Activated naive CD4-positive, alpha-beta T cell treated with anti-CD3 and anti-CD28 coated beads, Interleukin-2, amount 50 U/mL, for 72 hours (primary cell): ENCODE results near the gene ZNF462. TPM values are rescaled to one million over a fixed set of nuclear protein-coding genes. Genes with fewer than 3 reads are reported as not detected.

Experiments used
- ATAC-seq, 2 donors: fragments of 150-1000 bp; cut with Tn5 transposase; 2 replicates each; pipeline ENCODE4 v1.10.0; 2021; ENCODE audit warnings: mild to moderate bottlenecking in 2 of 2, moderate library complexity in 2 of 2
- DNase-seq, 2 donors: peaks; one replicate each; pipeline ENCODE4 v3.0.0; 2021 to 2022; ENCODE audit warnings: low spot score in 2 of 2
- H3K27ac Mint-ChIP-seq, 2 donors: one replicate each; pipeline ENCODE4 v1.8.0; 2022; ENCODE audit warnings: mild to moderate bottlenecking in 2 of 2, mixed read lengths in 2 of 2
- H3K36me3 Mint-ChIP-seq, 2 donors: one replicate each; pipeline ENCODE4 v1.8.0; 2022; ENCODE audit warnings: mixed read lengths in 2 of 2
- H3K9me3 Mint-ChIP-seq, 2 donors: one replicate each; pipeline ENCODE4 v1.8.0; 2022; ENCODE audit warnings: mixed read lengths in 2 of 2
- total RNA-seq, 2 donors: library from RNA; stranded (reverse); gene quantifications; one replicate each; pipeline ENCODE4 v1.2.3, GENCODE V29; 2022

Gene ZNF462
- total RNA-seq, 2 donors from 2014 or later: 0.20 to 0.41 TPM

DNA sequence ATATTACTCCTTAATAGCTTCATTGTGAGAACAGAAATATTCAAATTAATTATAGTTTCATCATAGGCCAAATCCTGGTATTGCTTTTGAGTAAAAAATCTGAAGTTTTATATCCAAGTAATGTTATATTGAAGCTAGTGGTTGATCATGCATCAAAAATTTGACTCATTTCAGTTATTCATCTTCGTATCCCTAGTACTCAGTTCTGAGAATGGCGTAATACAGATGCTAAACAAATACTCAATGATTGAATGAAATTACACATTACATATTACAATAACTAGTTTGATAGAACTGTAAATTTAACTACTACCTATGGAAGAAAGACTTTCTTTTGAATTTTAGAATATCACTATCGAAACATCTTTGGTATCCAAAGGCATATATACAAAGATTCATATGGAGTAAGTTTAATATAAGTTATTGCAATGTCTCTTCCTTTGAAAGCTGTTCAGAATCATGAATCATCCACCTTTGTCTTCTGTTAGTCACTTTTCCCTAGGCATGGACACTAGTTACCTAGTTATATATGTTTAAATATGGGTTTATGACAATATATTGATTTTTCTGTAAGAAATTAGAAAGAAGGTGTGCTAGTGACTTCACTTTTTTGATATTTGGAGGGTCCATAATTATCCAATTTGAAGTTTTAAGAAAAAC lies 5.0 kb upstream of the ZNF462 start:
- DNase-seq (no peak), ATAC-seq (no peak)
- peaks cover 10 to 11% of the 10 kb centered on the region in 2 donors for H3K36me3 Mint-ChIP-seq
- H3K27ac Mint-ChIP-seq: no peak overlapping the region
- peaks cover 0 to 4% of the 10 kb centered on the region in 2 donors for H3K9me3 Mint-ChIP-seq

DNA sequence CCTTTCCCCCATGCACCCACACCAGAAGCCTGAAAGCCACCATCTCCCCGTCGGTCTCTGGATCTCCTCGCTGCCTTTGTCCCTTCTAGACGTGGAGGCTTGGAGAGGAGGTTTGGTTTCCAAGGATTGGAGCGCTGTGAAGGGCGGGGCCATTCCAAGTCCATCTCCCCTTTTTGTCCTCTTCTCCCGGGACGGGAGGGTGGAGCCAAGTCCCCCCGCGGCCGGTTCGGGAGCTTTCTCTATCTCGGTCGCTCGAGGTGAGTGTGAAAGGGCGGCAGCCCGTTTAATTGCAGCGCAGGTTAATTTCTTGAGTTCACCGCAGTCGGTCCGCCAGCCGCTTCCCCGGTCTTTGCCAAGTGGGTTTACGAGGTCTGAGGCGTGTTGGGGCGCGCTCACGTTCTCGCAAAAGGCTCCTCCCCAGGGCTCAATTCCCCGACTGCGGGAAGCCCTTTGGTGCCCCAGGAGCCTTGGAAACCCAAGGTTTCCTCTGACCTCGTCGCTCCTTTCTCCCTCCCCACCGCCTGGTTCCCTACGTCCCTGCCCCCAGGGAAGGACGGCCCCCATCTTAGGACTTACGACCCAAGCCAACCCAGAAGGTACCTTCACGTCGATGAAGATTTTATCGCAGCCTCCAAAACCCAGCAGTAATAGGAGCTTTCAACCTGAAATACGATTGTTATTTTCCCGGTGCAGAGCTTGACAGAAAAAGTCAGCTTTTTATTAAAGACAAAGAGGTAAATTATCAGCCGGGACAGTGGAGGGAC lies 2.8 kb upstream of the ZNF462 start:
- ATAC-seq (no peak), DNase-seq (no peak)
- no peak overlapping the region for H3K27ac Mint-ChIP-seq
- peaks cover 10 to 18% of the 10 kb centered on the region in 2 donors for H3K36me3 Mint-ChIP-seq
- H3K9me3 Mint-ChIP-seq: peaks cover 0 to 10% of the 10 kb centered on the region in 2 donors

DNA sequence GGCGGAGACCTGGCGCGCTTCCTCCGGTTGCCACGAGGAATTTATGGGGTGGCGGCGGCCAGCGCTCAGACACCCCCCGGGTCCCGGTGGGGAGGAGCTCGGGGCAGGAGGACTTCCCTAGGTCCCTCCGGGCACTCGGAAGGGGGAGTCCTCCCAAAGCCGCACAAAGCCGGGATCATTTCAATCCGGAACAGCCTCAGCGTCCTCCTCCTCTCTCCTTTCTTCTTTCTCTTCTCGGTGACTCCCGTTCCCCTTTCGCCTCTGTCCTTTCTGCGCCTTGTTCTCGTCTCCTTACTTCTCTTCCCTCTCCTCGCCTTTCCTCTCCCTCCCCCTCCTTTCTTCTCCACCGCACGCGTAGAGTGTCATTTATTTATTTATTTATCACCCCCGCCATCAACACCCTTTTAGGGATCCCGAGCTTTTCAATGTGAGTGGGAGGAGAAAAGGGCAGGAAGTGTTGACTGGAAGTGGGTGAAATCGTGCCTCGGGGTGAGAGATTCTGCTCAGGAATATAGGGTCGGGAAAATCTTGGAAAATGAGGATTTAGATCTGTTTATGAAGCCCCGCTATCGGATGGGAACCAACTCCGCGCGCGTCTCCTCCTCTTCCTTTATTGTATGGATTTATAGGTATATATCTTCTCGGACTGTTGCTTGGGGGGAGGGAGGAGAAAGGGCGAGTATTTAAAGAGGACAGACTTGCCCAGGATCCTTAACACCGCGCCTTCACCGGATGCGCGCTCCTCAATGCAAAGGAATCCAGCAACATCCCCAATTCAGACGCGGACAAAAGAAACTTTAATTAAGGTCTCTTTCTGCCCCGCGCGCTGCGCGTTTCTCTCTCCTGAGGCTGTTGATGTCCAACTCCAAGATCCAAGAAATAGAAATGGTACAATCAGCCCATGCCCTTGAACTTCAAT lies 2.0 kb upstream of the ZNF462 start:
- peak overlapping the region in 1 of 2 donors; percentile 8 for H3K27ac Mint-ChIP-seq
- H3K36me3 Mint-ChIP-seq: peaks cover 10 to 23% of the 10 kb centered on the region in 2 donors
- ATAC-seq (no peak), DNase-seq (no peak)
- H3K9me3 Mint-ChIP-seq: peaks cover 0 to 15% of the 10 kb centered on the region in 2 donors

DNA sequence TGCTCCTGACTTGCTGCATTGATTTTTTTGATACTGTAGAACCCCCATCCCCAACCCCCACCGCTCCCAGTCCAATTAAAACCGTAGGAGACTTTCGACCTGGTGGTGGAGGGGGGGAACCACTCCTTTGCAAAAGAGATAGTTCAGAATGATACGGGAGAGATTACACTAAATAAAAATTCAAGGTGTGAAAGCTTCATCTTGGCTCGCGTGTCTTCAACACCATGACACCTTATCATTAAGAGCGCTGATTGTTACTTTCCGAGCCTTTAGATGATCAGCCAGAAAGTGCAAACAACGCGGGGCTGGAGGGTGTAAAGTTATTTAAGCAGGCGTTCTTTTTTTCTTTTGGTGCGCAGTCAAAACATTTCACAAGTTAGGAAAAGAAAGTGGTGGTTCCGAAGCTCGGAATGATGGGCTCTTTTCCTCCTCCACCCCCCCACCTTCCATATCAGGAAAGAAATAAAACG lies 1.3 kb upstream of the ZNF462 start:
- Mint-ChIP-seq H3K27ac (no peak overlapping the region), H3K9me3 (peaks cover 0 to 15% of the 10 kb centered on the region in 2 donors), H3K36me3 (peaks cover 10 to 23% of the 10 kb centered on the region in 2 donors)
- ATAC-seq: no peak
- DNase-seq: no peak

DNA sequence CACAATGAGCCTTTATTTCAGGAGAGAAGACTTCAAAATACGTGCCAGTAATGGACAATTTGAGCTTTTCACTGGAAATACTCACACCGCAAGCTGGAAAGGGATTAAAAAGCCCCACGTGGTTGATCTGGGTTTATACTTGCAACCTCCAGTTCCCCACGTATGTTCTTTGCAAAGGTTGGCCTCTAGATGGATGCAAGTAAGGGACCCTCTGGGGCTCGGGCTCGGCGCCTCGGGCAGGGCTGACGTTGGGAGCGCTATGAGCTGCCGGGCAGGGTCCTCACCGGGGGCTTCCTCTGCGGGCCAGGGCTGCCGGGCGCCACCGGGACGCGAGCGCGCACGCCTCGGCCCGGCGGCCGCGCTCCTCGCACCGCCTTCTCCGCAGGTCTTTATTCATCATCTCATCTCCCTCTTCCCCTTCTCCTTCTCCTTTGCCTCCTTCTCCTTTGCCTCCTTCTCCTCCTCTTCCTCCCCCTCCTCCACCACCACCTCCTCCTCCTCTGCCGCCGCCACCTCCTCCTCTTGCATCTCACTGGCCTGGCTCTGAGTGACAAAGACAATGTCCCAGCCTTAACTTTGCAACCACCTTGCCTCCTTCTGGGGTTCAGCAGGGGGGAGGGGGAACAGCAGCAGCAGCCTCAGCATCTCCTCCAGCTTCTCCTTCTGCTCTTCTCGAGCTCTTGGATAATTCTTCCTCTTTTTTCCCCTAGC lies 701 bp upstream of the ZNF462 start:
- no peak for DNase-seq
- ATAC-seq: no peak
- H3K27ac Mint-ChIP-seq: no peak overlapping the region
- H3K9me3 Mint-ChIP-seq: peaks cover 0 to 15% of the 10 kb centered on the region in 2 donors
- peaks cover 10 to 23% of the 10 kb centered on the region in 2 donors for H3K36me3 Mint-ChIP-seq

DNA sequence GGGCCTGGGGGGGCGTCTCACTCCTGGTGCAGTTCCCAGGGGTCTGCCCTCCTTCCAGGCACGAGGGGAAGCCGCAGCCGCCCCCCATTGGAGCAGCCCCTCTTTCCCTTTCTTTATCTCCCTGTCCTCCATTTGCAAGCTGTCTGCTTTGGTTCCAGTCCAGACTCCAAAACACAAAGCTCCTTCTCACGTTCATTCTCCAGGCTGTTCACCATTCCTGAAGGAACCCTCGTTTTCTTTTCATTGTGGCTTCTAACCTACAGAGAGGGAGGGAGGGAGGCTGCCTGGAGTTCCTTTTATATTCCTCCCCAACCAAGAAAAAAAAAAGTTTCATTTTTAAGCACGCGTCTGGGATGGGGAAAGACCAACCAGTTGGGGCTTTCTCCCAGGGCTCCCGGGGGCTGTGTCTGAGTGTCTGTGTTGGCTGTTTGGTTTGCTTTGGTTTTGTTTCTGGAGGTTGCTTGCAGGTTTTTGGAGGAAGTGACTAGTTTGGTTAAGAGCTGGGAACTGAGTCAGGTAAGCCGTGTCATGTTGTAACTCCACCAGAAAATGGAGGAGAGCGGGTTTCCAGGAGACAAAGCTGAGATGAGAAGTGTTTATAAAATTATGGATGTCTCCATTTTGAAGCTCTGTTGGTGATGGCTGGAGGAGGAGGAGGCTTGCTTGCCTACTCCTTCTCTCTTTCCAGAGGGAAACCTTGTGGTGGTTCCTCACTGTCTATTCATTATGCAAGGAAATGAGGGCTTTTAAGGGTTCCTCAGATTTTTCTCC lies 1.6 kb downstream of the ZNF462 start:
- no peak for DNase-seq
- Mint-ChIP-seq H3K27ac (no peak overlapping the region), H3K9me3 (peaks cover 4 to 15% of the 10 kb centered on the region in 2 donors), H3K36me3 (peaks cover 10 to 23% of the 10 kb centered on the region in 2 donors)
- ATAC-seq: no peak

DNA sequence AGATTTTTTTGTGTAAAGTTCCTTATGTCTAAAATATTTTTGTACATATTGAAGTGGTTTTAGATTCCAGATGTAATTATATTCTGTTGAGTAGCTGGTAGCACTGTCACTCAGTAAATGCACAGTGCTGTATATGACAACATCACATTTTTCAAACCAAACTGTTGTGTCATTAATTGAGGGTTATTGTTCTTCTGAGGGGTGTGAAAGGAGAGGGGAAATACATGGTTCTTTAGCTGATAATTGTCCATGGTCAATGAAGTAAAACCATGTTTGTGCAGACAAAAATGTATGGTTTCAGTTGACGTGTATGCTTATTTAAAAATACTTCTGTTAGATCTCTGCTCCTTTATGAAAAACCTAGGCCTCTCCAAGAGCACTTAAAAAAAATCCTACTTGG lies 3.3 kb downstream of the ZNF462 start:
- Mint-ChIP-seq H3K9me3 (peaks cover 6 to 12% of the 10 kb centered on the region in 2 donors), H3K36me3 (peaks cover 6 to 18% of the 10 kb centered on the region in 2 donors), H3K27ac (no peak overlapping the region)
- DNase-seq: no peak
- no peak for ATAC-seq

DNA sequence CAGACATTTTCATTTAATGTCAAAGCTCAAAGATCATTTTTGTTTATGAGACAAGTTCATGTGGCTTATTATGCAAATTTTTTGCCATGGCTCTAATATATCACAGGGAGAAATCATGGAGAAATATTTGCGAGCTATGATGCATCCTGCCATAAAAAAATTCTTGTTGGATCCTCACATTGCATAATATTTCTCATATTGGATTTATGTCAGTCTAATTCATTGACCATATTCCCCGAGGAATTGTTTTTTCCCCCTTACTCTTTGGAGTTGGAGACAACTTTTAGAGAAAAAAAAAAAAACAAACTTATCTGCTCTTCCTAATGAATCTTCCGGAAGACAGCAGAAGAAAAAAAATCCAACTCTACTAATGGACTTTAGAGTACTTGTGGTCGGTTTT lies 4.3 kb downstream of the ZNF462 start:
- peaks cover 0 to 12% of the 10 kb centered on the region in 2 donors for H3K36me3 Mint-ChIP-seq
- no peak overlapping the region for H3K27ac Mint-ChIP-seq
- no peak for ATAC-seq
- no peak for DNase-seq
- H3K9me3 Mint-ChIP-seq: peaks cover 9 to 10% of the 10 kb centered on the region in 2 donors

DNA sequence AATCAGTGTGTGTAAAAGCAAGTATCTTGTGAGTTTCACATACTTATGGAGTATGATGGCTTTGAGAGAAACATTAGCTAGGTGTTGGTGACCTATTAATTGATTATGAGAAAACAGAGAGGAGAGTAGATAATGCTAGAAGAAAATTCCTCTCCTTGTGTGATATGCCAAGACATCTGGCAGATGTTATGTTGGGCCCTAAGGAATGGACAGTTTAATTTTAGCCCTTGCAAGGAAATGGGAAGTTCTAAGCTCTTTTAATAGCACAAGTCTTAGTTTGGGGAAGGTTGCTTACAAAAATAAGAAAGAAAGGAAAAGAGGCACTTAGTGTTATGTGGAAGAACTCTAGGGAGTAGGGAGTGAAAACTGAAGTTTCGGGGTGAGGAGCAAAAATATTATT lies 5.1 kb downstream of the ZNF462 start:
- ATAC-seq (no peak), DNase-seq (no peak)
- Mint-ChIP-seq H3K36me3 (peaks cover 0 to 12% of the 10 kb centered on the region in 2 donors), H3K27ac (no peak overlapping the region), H3K9me3 (peaks cover 9 to 10% of the 10 kb centered on the region in 2 donors)

DNA sequence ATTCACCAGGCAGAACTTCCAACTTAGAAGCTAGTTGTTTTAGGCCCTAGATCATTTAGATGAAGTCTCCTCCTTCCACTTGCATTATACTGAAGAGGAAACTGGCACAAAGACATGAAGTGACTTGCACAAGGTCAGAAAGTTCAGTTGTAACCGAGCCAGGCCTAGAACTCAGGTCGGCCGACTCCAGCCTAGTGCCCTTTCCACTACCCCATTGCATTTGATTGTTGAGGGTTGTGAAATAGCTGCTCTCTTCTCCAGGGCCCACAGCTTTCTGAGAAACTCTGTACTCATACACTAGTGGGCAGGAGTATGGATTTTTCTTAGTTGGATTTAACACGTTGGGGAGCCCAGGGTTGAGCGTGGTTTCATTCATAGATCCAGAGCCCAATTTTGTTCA lies 5.6 kb downstream of the ZNF462 start:
- no peak for ATAC-seq
- Mint-ChIP-seq H3K27ac (no peak overlapping the region), H3K36me3 (peaks cover 0 to 12% of the 10 kb centered on the region in 2 donors), H3K9me3 (peaks cover 9 to 10% of the 10 kb centered on the region in 2 donors)
- DNase-seq: no peak

DNA sequence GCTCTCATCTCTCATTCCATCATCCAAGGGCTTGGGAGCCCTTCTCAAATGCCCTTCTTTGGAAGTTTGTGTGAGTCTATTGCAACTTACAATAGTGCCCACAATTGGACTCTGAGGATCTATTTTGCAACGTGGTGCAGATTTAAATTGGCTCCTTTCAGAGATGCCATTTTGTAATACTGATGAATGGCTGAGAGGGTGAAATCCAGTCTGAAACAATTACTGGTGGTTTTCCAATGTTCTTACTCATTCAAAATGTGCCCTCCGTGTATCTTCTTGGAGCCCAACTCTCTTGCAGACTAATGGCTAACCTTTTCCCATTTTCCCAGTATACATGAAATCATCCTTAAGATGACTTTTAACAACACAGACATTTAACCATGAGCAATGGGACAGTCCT lies 6.1 kb downstream of the ZNF462 start:
- no peak for DNase-seq
- Mint-ChIP-seq H3K27ac (no peak overlapping the region), H3K9me3 (peaks cover 9 to 10% of the 10 kb centered on the region in 2 donors), H3K36me3 (peaks cover 0 to 12% of the 10 kb centered on the region in 2 donors)
- ATAC-seq: no peak

DNA sequence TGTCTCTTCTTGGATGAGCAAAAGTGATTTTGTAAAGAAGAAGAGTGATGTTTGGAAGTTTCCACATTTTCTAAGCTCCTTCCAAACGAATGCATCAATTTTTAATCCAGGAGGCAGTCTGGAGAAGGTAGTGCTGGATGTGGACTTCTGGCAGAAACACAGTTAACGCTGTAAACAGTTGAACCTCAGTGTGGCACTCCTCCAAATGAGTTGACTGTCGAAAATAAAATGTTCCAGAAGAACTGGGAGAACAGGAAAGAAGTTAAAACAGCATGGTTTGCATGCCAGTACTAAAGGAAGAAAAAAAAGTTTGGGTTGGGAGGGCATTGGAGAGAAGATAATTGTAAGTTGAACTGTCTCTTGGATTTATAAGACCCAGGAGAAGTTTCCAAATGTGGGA lies 6.5 kb downstream of the ZNF462 start:
- peaks cover 0 to 10% of the 10 kb centered on the region in 2 donors for H3K36me3 Mint-ChIP-seq

DNA sequence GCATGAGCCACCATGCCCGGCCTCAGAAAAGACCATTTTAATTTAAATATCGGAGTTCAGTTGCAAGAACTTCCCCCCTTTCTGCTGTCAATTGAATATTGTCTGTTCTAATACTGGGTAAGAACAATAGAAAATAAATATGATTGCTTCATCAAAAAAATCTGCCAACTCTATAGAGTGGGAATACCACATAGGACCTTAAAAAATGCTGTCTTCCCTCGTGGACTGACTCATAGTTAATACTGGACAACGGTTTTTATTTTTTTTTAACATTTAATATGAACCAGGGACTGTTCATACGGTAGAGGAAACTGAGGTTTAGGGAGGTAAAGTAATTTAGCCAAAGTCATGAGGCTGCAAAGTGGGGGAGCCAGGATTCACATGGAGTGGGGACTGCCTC lies 9.7 kb downstream of the ZNF462 start:
- H3K9me3 Mint-ChIP-seq: peaks cover 0 to 9% of the 10 kb centered on the region in 2 donors
- H3K36me3 Mint-ChIP-seq: no peaks in the 10 kb centered on the region
- no peak overlapping the region for H3K27ac Mint-ChIP-seq
- ATAC-seq (no peak), DNase-seq (no peak)

More for the DNA sequence above, 6.5 kb downstream of the ZNF462 start:
- H3K27ac Mint-ChIP-seq: no peak overlapping the region
- ATAC-seq: no peak
- DNase-seq: no peak
- peaks cover 8 to 9% of the 10 kb centered on the region in 2 donors for H3K9me3 Mint-ChIP-seq

DNA sequence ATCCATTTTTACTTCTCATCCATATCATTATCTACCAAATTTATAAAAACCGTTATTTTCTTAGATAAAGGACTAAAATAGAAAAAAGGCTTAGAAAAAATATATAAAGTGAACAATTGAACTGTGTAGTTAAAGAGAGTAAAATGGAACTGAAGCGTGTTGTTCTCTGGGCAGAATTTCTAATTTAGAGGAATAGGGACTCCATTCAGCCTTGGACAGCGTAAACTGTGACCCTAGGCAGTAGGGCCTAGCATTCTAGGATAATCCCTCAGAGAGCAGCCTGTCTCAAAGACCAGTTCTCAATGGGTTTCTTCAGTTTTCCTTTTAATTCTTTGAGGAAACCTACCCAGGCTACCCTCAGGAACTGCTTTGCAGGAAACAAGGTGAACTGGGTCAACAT lies 11.1 kb downstream of the ZNF462 start:
- Mint-ChIP-seq H3K36me3 (no peaks in the 10 kb centered on the region), H3K9me3 (peaks cover 0 to 6% of the 10 kb centered on the region in 2 donors), H3K27ac (no peak overlapping the region)
- DNase-seq: no peak
- ATAC-seq: no peak

DNA sequence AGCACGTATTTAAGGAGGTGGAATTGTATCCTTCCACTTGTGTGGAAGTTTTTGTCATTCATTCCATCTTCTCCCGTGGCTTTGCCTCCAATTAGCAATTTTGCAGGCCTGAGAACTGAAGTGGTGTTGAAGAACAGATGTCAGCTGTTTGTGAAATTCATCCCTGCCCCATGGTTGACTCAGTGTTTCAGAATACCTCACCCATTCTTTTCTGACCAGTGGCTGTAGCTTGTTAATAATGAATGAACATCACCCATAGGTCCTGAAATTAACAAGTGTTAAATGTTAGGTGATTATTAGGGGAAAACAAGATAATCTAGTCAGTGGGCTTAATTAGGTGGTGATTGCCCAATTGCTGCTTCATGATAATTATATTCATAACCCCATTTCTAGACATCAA lies 11.7 kb downstream of the ZNF462 start:
- peaks cover 0 to 5% of the 10 kb centered on the region in 2 donors for H3K9me3 Mint-ChIP-seq
- no peak for ATAC-seq
- DNase-seq: no peak
- H3K27ac Mint-ChIP-seq: no peak overlapping the region
- H3K36me3 Mint-ChIP-seq: no peaks in the 10 kb centered on the region
